CD4-positive, alpha-beta T cell treated with Interleukin-2 at 100 ng/mL for 4 hours (primary cell): Measurements from ENCODE around the gene MBNL1.
"Not testable (repeated sequence)": the region's sequence is repeated elsewhere in the genome, so short reads cannot be mapped to it uniquely, and the experiment has no call there.

Experiments
- DNase-seq: peaks from one replicate; pipeline ENCODE4 v3.0.0-alpha.2; 2020; ENCODE audit warnings: low spot score

Gene MBNL1

GRCh38 chr3:152350139-152350538 lies 81.4 kb downstream of the MBNL1 start:
- DNase-seq: no peak

DNA sequence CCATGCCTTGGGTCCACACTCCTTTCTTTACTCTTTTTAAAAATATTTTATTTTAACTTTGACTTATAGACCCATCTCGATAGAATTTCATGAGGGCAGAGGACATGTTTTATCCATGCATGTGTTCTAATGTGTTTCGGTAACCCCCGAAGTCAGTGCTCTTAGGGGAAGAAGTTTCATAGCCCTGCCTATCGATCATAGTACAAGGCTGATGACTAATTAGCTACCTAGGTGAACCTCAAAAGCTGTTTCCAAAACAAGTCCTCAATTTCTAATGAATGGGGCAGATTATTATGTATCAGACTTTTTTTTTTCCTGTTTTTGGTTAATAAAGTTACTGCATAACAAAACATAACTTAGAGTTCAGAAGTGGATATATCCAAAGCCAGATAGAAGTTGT lies 82.0 kb downstream of the MBNL1 start:
- DNase-seq: peak; percentile 43

DNA sequence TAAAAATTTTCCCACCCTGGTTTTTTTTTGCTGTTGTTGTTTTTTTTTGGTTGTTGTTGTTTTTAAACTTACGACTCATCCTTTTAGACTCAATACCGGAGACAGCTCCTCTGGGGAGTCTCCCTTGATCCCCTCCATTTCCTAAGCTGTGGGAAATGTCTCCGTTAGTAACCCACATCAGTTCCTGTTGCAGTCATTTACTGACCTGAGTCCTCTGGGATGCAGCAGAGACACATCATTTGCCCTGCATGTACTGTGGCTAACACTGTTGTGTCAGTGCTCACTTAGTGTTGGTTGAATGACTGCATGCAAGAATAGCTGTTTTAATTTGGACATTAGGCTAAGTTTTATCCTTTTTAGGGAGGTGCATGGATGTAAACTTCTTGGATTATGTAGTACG lies 83.8 kb downstream of the MBNL1 start:
- no peak for DNase-seq

GRCh38 chr3:152353578-152353977 lies 84.8 kb downstream of the MBNL1 start:
- DNase-seq: no peak

DNA sequence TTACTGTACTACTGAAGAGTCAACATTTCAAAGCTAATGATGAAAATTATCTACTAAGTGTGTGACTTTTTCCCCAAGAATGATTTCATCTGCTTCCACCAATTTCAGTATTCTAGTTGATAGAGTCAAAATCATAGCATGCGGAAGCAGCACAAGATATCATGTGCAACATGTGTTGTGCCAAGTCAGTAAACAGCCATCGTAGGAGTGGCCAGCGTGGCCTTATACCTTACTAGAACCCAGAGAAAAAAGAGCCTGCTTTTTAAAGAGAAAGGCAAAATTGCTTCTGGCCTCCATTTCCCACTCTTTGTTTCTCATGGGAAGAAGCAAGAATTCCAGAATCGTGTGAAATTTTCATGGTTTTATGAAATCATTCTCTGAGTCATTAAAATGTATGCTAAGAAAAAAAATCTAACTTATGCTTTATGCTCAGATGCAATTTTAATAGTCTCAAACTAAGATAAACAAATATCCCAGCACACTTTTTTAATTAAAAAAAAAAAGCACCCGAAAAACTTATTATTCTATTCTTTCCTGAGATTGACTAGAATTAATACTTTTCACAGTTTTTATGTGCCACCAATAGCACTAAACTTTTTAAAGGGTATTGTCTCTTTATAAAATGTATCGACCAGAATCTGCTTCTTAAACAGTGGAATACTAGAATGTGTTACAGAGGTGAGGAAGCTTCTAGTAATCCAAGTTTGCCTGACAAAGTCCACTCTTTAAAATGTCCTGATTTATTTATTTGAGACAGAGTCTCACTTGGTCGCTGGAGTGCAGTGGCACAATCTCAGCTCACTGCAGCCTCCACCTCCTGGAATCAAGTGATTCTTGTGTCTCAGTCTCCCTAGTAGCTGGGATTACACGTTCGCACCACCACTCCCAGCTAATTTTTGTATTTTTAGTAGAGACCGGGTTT lies 87.3 kb downstream of the MBNL1 start:
- DNase-seq: no peak

DNA sequence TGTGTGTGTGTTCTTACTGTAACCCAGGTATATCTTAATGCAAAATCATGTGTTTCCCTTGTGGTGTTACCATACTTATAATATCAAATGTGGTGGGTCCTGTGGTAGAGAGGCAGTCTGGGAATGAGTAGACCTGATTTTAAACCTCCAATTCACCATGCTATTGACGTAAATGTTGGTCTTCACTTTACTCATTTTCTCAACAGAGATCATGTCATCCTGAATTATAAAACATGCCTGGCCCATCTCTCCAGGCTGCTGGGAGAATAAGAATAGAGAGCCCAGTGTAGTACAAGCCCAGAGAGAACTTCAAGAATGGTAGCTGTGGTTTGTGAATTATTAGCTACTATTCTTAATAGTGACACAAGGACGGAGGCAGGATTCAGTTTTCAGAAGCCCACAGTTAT lies 88.1 kb downstream of the MBNL1 start:
- no peak for DNase-seq

- no peak for DNase-seq
These were observed 88.9 kb downstream of the MBNL1 start for GRCh38 chr3:152357587-152357986.

GRCh38 chr3:152359385-152360248 lies 90.9 kb downstream of the MBNL1 start:
- no peak for DNase-seq

DNA sequence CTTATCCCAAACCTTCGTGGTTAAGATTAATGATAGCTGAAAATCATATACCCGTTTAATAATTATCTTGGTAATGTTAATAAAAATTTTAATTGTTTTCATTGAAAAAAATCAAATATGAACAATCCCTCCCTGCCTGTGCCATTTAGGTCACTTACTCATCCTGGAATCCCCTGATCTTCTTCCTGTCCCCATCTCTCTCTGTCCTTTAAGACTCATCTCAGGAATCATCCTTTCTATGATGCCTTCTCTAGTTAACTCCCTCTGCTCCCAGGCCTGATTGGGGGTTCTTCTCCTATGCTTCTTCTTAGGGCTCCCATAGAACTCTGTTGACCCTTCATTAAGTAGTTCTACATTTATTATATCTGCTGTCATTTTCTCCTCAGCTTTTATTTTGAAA lies 91.6 kb downstream of the MBNL1 start:
- DNase-seq: no peak

GRCh38 chr3:152360966-152361365 lies 92.2 kb downstream of the MBNL1 start:
- DNase-seq: no peak

DNA sequence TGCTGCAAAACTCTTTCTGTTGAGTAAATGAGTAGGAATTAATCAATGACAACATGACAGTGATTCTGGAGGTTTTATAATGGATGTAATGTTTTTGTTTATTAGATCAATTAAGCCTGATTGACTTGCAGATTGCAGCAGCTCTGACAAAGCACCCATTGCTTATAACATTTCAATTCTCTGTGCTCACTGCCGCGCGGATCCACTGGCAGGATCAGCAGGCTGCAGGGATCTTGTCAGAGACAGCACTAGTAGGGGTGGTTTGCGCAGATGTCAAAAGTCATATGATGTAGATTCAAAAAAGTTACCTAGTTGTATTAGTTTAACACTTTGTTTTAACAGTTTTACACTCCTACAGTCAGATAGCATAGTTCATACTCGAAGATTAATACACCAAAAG lies 93.4 kb downstream of the MBNL1 start:
- DNase-seq: no peak

- DNase-seq: no peak
These were observed 95.5 kb downstream of the MBNL1 start for GRCh38 chr3:152364237-152364636.

GRCh38 chr3:152365126-152365525 lies 96.4 kb downstream of the MBNL1 start:
- no peak for DNase-seq

GRCh38 chr3:152365766-152366593 lies 97.3 kb downstream of the MBNL1 start:
- no peak for DNase-seq

- DNase-seq: not testable (repeated sequence)
These were observed 98.5 kb downstream of the MBNL1 start for GRCh38 chr3:152367192-152367591.

GRCh38 chr3:152372633-152373032 lies 103.9 kb downstream of the MBNL1 start:
- not testable (repeated sequence) for DNase-seq

- no peak for DNase-seq
These were observed 104.7 kb downstream of the MBNL1 start for GRCh38 chr3:152373379-152373778.

DNA sequence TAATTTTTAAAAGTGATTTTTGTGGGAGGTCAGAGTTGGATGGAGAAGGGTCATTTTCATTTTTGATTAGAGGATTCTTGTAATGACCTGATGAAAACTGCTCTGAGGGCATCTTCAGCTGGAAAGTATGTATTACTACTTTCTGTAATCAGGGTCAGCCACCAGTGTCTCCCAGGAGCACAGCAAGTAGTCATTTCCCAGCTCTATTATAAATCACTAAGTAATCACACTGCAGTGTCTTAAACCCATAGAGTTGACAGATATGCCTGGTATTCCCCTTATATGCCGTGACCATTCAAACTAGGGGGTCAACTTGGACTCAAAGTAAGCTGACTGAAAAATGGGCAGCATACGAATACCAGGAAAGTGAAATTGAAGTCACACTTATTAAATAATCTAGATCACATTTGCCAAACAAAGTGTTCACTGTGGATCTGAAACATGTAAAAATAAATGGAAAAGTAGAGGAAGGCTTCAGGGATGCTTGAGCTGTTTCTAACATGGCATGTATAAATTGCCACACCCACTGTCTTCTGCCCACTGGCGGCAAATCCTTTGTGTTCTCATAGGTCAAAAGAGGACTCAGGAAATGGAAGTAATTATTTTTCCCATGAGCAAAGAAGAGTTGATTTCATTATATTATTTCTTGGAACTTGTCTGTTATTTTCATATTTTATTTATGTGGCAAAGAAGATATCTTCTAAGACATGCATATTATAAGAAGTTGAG lies 105.7 kb downstream of the MBNL1 start:
- DNase-seq: no peak

GRCh38 chr3:152375546-152375945 lies 106.8 kb downstream of the MBNL1 start:
- no peak for DNase-seq

- no peak for DNase-seq
These were observed 107.8 kb downstream of the MBNL1 start for GRCh38 chr3:152376351-152377183.

DNA sequence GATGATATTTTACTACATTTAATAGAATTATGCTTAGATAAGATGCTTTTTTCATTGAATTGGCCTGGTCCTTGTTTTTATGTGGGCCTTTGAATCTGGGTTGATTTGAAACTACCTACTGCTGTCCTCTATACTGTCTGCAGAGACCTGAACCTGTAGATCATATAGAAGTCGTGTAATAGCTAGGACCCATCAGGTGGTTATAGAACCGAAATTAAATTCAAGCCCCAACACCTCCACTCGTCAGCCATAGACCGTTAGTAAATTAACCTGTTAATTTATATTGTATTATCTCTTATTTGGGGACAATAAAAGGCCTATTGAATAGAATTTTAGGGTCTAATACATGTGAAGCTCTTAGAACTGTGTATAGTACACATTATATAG lies 108.4 kb downstream of the MBNL1 start:
- no peak for DNase-seq
